Measurements from ENCODE around the gene VWCE.

GRCh38 chr11:61287338-61287977 is 7.7 kb downstream of the VWCE start:
- TF ChIP-seq CTCF (IDR thresholded peaks at IDR 0.05; ENCODE audit: low read length) (no peak), EZH2 (optimal IDR thresholded peaks at IDR 0.05; ENCODE audit: low read depth, low read length) (no peak)

All from MM.1S (cell line).